Liver (tissue), 9 donors: Measurements from ENCODE around the gene BCL2. TPM values are rescaled to one million over a fixed set of nuclear protein-coding genes. Genes with fewer than 3 reads are reported as not detected.

ENCODE experiments used
- DNase-seq: peaks from one replicate; pipeline ENCODE4 v3.0.0-alpha.2; 2017; ENCODE audit warnings: low spot score
- H3K27ac ChIP-seq, 2 donors: one replicate each; pipeline ENCODE4 v1.7.0; 2013; ENCODE audit warnings: inconsistent platforms in 2 of 2, low read length in 2 of 2, control low read depth in 1 of 2, low read depth in 1 of 2, mild to moderate bottlenecking in 1 of 2
- H3K27me3 ChIP-seq, 4 donors: one replicate each; pipeline versions ENCODE4 v1.6.1 to v1.7.0; 2013; ENCODE audit warnings: low read length in 3 of 4, inconsistent platforms in 1 of 4, mild to moderate bottlenecking in 1 of 4, moderate library complexity in 1 of 4; ENCODE audit not compliant: control insufficient read depth in 4 of 4, insufficient read depth in 4 of 4
- H3K36me3 ChIP-seq, 4 donors: one replicate each; pipeline versions ENCODE4 v1.6.1 to v1.7.0; 2013; ENCODE audit warnings: low read length in 3 of 4, mild to moderate bottlenecking in 3 of 4, low read depth in 1 of 4, moderate library complexity in 1 of 4; ENCODE audit not compliant: control insufficient read depth in 4 of 4, insufficient read depth in 3 of 4
- H3K4me1 ChIP-seq, 4 donors: one replicate each; pipeline versions ENCODE4 v1.6.1 to v1.7.0; 2013; ENCODE audit warnings: low read length in 3 of 4, mild to moderate bottlenecking in 3 of 4, moderate library complexity in 1 of 4; ENCODE audit not compliant: control insufficient read depth in 4 of 4, insufficient read depth in 4 of 4
- H3K4me3 ChIP-seq, 3 donors: one replicate each; pipeline versions ENCODE4 v1.6.1 to v1.7.0; 2013; ENCODE audit warnings: low read length in 3 of 3, control low read depth in 1 of 3, low read depth in 1 of 3, mild to moderate bottlenecking in 1 of 3
- H3K9ac ChIP-seq, 2 donors: one replicate each; pipeline ENCODE4 v1.7.0; 2013; ENCODE audit warnings: low read length in 2 of 2, mild to moderate bottlenecking in 2 of 2, moderate library complexity in 2 of 2, control low read depth in 1 of 2, low read depth in 1 of 2
- H3K9me3 ChIP-seq, 4 donors: one replicate each; pipeline versions ENCODE4 v1.6.1 to v1.7.0; 2013; ENCODE audit warnings: low read length in 3 of 4; ENCODE audit not compliant: control insufficient read depth in 4 of 4
- EGR1 ChIP-seq, 2 donors: IDR thresholded peaks; 2 replicates each; pipeline ENCODE4 v1.6.1; 2016 to 2018; ENCODE audit warnings: antibody characterized with exemption in 2 of 2, low read depth in 2 of 2
- FOXA1 ChIP-seq: IDR thresholded peaks from 2 replicates; pipeline ENCODE4 v1.6.1; 2016; ENCODE audit warnings: antibody characterized with exemption
- FOXA2 ChIP-seq: IDR thresholded peaks from 2 replicates; pipeline ENCODE4 v1.6.1; 2016; ENCODE audit warnings: antibody characterized with exemption
- GABPA ChIP-seq, 2 donors: IDR thresholded peaks in 1 of 2; conservative IDR thresholded peaks in 1 of 2; 2 replicates each; pipeline ENCODE4 v1.6.1; 2016; ENCODE audit warnings: antibody characterized with exemption in 2 of 2, mild to moderate bottlenecking in 1 of 2, moderate library complexity in 1 of 2
- HNF4A ChIP-seq, 2 donors: conservative IDR thresholded peaks; 2 replicates each; pipeline ENCODE4 v1.6.1; 2016; ENCODE audit warnings: antibody characterized with exemption in 2 of 2, mild to moderate bottlenecking in 2 of 2
- HNF4G ChIP-seq: IDR thresholded peaks from 2 replicates; pipeline ENCODE4 v1.6.1; 2016; ENCODE audit warnings: antibody characterized with exemption
- JUND ChIP-seq, 2 donors: IDR thresholded peaks; 2 replicates each; pipeline ENCODE4 v1.6.1; 2016; ENCODE audit warnings: antibody characterized with exemption in 2 of 2
- RAD21 ChIP-seq, 2 donors: IDR thresholded peaks; 2 replicates each; pipeline ENCODE4 v1.6.1; 2016; ENCODE audit warnings: antibody characterized with exemption in 2 of 2, mild to moderate bottlenecking in 2 of 2
- RXRA ChIP-seq, 2 donors: IDR thresholded peaks; 2 replicates each; pipeline ENCODE4 v1.6.1; 2017 to 2018; ENCODE audit warnings: antibody characterized with exemption in 2 of 2, mild to moderate bottlenecking in 1 of 2
- SP1 ChIP-seq: IDR thresholded peaks from 2 replicates; pipeline ENCODE4 v1.6.1; 2018; ENCODE audit warnings: antibody characterized with exemption, mild to moderate bottlenecking
- TAF1 ChIP-seq: conservative IDR thresholded peaks from 2 replicates; pipeline ENCODE4 v1.6.1; 2016; ENCODE audit warnings: antibody characterized with exemption, mild to moderate bottlenecking
- WGBS: extraction: QIAGEN DNeasy Blood & Tissue Kit; methylation state at CpG from one replicate; pipeline ENCODE4 v1.1.7; 2013; 5-methylcytosine and 5-hydroxymethylcytosine counted together
- polyA plus RNA-seq, 2 donors: library from polyadenylated mRNA; stranded (reverse) in 1 of 2; unstranded in 1 of 2; fragments of 200-250 nt in 1 of 2; fragments of >200 nt in 1 of 2; fragmentation: Nextera tagmentation in 1 of 2; extraction: Ambion mirVana in 1 of 2; gene quantifications; one replicate each; pipeline versions ENCODE4 v1.2.1 to v1.2.3, GENCODE V29; 2013 to 2015
- total RNA-seq, 2 donors: library from RNA; depleted of rRNA; stranded (reverse); fragments of >200 nt; gene quantifications; one replicate each; pipeline ENCODE4 v1.2.3, GENCODE V29; 2014
- TF ChIP-seq, protein P1 (sequence below): IDR thresholded peaks from 2 replicates; pipeline ENCODE4 v1.6.1; 2016; ENCODE audit warnings: antibody characterized with exemption
- TF ChIP-seq, protein P2 (sequence below): fragments of 150-350 bp; IDR thresholded peaks from 2 replicates; pipeline ENCODE4 v1.5.1; 2017; ENCODE audit warnings: improper control_type of control experiment, low read depth, low read length; ENCODE audit not compliant: missing input control
- TF ChIP-seq, protein P3 (sequence below): IDR thresholded peaks from 2 replicates; pipeline ENCODE4 v1.6.1; 2016; ENCODE audit warnings: antibody characterized with exemption
- TF ChIP-seq, protein P4 (sequence below): IDR thresholded peaks from 2 replicates; pipeline ENCODE4 v1.6.1; 2016; ENCODE audit warnings: antibody characterized with exemption
- TF ChIP-seq, protein P5 (sequence below): IDR thresholded peaks from 2 replicates; pipeline ENCODE4 v1.6.1; 2016; ENCODE audit warnings: antibody characterized with exemption, mild to moderate bottlenecking
- donor health status: healthy.
- donor health status: healthy.
- donor health status: healthy.
- donor health status: healthy.
- donor health status: healthy.

BCL2 gene
- total and polyA plus RNA-seq, 4 donors = 0.40 to 3.9 (median 1.4) TPM

DNA sequence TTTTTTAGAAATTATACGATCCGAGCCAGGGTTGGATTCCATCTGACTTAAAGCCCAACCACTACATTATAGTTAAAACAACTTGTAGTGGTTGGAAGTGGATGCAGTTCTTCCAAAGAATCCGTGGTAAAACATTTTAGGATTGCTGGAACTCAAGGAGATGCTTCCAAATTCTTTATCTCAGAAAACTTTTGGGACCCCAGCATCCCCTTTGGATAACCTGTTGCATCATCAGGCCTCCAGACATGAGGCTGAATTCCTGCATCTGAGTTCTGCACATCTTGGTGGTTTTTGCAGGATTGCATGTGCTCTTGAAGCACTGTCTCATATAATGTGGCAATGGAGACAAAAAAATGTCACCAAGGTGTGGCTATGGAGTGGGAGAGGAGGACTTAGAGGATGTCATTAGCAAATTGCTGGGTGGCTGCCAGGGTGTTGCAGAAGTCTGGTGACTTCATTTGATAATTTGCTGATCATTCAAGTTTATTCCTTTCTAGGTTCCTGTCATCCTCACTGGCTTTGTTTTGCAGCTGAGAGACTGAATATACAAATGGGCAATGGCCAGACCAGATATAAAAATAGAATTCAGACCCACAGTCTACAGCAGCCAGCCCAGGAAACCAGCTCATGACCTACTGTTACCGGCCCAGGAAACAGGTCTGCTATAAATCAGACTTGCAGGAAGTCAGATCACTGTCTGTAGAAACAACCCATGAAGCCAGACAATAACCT lies 207.7 kb downstream of the BCL2 start:
- H3K9ac ChIP-seq = no peak overlapping the region
- no peak overlapping the region for H3K27ac ChIP-seq
- no peaks in the 10 kb centered on the region for H3K36me3 ChIP-seq
- WGBS = 67% methylated on average over 4 of the region's 4 CpGs
- no peak for TF ChIP-seq GABPA (IDR thresholded peaks at IDR 0.05 in 1 of 2, conservative IDR thresholded peaks at IDR 0.05 in 1 of 2)
- TF ChIP-seq, protein P1, sequence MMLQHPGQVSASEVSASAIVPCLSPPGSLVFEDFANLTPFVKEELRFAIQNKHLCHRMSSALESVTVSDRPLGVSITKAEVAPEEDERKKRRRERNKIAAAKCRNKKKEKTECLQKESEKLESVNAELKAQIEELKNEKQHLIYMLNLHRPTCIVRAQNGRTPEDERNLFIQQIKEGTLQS = no peak
- no peak for TF ChIP-seq JUND (IDR thresholded peaks at IDR 0.05)
- TF ChIP-seq, protein P2, sequence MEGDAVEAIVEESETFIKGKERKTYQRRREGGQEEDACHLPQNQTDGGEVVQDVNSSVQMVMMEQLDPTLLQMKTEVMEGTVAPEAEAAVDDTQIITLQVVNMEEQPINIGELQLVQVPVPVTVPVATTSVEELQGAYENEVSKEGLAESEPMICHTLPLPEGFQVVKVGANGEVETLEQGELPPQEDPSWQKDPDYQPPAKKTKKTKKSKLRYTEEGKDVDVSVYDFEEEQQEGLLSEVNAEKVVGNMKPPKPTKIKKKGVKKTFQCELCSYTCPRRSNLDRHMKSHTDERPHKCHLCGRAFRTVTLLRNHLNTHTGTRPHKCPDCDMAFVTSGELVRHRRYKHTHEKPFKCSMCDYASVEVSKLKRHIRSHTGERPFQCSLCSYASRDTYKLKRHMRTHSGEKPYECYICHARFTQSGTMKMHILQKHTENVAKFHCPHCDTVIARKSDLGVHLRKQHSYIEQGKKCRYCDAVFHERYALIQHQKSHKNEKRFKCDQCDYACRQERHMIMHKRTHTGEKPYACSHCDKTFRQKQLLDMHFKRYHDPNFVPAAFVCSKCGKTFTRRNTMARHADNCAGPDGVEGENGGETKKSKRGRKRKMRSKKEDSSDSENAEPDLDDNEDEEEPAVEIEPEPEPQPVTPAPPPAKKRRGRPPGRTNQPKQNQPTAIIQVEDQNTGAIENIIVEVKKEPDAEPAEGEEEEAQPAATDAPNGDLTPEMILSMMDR = no peak
- no peak for TF ChIP-seq FOXA2
- TF ChIP-seq EGR1 (IDR thresholded peaks at IDR 0.05; ENCODE audit: low read depth in 2 of 2) = no peak
- TF ChIP-seq, protein P3, sequence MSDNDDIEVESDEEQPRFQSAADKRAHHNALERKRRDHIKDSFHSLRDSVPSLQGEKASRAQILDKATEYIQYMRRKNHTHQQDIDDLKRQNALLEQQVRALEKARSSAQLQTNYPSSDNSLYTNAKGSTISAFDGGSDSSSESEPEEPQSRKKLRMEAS = no peak
- TF ChIP-seq, protein P4, sequence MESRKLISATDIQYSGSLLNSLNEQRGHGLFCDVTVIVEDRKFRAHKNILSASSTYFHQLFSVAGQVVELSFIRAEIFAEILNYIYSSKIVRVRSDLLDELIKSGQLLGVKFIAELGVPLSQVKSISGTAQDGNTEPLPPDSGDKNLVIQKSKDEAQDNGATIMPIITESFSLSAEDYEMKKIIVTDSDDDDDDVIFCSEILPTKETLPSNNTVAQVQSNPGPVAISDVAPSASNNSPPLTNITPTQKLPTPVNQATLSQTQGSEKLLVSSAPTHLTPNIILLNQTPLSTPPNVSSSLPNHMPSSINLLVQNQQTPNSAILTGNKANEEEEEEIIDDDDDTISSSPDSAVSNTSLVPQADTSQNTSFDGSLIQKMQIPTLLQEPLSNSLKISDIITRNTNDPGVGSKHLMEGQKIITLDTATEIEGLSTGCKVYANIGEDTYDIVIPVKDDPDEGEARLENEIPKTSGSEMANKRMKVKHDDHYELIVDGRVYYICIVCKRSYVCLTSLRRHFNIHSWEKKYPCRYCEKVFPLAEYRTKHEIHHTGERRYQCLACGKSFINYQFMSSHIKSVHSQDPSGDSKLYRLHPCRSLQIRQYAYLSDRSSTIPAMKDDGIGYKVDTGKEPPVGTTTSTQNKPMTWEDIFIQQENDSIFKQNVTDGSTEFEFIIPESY = no peak
- TF ChIP-seq TAF1 = no peak
- TF ChIP-seq, protein P5, sequence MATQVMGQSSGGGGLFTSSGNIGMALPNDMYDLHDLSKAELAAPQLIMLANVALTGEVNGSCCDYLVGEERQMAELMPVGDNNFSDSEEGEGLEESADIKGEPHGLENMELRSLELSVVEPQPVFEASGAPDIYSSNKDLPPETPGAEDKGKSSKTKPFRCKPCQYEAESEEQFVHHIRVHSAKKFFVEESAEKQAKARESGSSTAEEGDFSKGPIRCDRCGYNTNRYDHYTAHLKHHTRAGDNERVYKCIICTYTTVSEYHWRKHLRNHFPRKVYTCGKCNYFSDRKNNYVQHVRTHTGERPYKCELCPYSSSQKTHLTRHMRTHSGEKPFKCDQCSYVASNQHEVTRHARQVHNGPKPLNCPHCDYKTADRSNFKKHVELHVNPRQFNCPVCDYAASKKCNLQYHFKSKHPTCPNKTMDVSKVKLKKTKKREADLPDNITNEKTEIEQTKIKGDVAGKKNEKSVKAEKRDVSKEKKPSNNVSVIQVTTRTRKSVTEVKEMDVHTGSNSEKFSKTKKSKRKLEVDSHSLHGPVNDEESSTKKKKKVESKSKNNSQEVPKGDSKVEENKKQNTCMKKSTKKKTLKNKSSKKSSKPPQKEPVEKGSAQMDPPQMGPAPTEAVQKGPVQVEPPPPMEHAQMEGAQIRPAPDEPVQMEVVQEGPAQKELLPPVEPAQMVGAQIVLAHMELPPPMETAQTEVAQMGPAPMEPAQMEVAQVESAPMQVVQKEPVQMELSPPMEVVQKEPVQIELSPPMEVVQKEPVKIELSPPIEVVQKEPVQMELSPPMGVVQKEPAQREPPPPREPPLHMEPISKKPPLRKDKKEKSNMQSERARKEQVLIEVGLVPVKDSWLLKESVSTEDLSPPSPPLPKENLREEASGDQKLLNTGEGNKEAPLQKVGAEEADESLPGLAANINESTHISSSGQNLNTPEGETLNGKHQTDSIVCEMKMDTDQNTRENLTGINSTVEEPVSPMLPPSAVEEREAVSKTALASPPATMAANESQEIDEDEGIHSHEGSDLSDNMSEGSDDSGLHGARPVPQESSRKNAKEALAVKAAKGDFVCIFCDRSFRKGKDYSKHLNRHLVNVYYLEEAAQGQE = no peak
- TF ChIP-seq HNF4A (conservative IDR thresholded peaks at IDR 0.05) = no peak
- no peaks in the 10 kb centered on the region for H3K27me3 ChIP-seq
- no peak overlapping the region for H3K4me3 ChIP-seq
- no peaks in the 10 kb centered on the region for H3K9me3 ChIP-seq
- H3K4me1 ChIP-seq = no peaks in the 10 kb centered on the region
- no peak for DNase-seq

DNA sequence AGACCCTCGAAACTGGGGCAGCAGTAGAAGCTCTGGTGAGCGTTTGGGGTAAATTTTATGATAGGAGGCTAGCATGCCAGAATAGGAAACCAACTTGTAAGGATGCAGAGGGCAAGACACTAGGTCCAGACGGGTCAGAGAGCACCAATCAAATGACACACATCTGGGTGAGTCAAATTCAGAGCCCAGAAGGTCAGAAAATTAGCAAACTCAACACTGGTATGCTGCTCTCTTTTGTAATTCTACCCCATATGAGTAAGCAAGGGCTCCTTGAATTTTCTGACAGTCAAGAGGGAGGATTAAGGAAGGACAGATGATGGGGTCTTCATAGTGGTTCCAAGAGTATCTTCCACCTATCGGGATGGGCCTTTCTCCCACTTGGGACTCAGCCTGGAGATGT lies 209.8 kb downstream of the BCL2 start:
- Histone ChIP-seq H3K36me3 (no peaks in the 10 kb centered on the region), H3K9me3 (no peaks in the 10 kb centered on the region), H3K27ac (no peak overlapping the region), H3K4me1 (no peaks in the 10 kb centered on the region), H3K9ac (no peak overlapping the region), H3K27me3 (no peaks in the 10 kb centered on the region), H3K4me3 (no peak overlapping the region)
- no peak for TF ChIP-seq GABPA (IDR thresholded peaks at IDR 0.05 in 1 of 2, conservative IDR thresholded peaks at IDR 0.05 in 1 of 2)
- TF ChIP-seq FOXA2 = no peak
- TF ChIP-seq SP1 = no peak
- TF ChIP-seq, protein P2 = no peak
- no peak for TF ChIP-seq RAD21 (IDR thresholded peaks at IDR 0.05)
- TF ChIP-seq EGR1 (IDR thresholded peaks at IDR 0.05; ENCODE audit: low read depth in 2 of 2) = no peak
- TF ChIP-seq, protein P1 = no peak
- no peak for TF ChIP-seq RXRA (IDR thresholded peaks at IDR 0.05)
- TF ChIP-seq HNF4G = no peak
- TF ChIP-seq FOXA1 = no peak
- DNase-seq = no peak
- WGBS = 81% methylated on average over 4 of the region's 4 CpGs
